ENCODE results near the gene ALOX5.

The ALOX5 gene

DNA sequence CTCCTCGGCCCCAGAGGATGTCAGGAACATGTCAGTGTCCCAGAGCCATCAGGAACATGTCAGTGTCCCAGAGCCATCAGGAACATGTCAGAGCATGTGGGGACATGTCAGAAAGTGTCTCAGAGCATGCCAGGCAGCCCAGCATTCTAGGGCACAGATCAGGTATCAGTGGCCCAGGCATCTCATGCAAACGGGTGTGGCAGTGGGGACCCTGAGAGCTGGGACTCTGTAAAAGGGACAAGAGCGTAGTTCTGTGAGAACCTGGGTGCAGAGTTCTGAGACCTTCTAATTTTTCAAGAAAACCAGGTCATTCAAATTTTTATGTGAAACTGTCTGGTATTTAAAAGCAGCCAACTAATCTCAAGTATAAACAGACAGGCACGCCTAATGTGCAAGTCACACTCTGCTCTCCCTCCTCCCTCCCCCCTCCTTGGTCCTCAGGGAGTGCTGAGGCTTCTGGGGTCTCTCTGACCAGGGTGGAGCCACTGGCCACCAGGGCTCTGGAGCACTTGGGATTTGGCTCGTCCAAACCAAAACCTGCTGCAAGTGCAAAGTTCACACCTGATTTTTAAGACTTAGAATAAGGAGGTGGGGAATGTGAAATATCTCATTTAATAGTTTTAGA lies 64.6 kb downstream of the ALOX5 start:
- H3K36me3 ChIP-seq (ENCODE audit: control insufficient read depth, insufficient read depth, low read length), result no peaks in the 10 kb centered on the region
- H3K27me3 ChIP-seq (ENCODE audit: control insufficient read depth, insufficient read depth, low read length), result no peaks in the 10 kb centered on the region
- H3K27ac ChIP-seq (ENCODE audit: low read depth, low read length), result no peak overlapping the region
- H3K4me3 ChIP-seq (ENCODE audit: low read length), result no peak overlapping the region
- no peak overlapping the region for H3K9ac ChIP-seq (ENCODE audit: low read length)
- H3K4me1 ChIP-seq (ENCODE audit: control insufficient read depth, insufficient read depth, low read length), result no peaks in the 10 kb centered on the region

DNA sequence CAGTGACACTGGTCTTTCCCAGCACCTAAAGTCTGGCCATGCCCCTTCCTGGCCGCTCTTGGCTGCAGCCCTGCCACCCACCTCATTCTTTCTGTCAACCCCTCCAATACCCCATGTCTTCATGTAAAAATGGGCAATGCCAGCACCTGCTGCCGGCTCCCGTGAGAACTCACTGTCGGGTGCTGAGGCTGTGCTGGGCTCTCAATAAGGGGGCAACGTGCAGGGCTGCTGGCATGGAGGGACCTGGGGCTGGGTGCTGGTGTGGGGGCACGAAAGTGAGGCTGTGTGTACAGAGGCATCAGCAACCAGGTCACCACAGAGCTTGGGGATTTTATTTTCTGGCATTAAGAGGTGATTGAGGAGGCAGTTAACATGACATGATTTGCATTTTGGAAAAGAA lies 65.3 kb downstream of the ALOX5 start:
- H3K27me3 ChIP-seq (ENCODE audit: control insufficient read depth, insufficient read depth, low read length), result no peaks in the 10 kb centered on the region
- H3K9ac ChIP-seq (ENCODE audit: low read length), result no peak overlapping the region
- H3K4me3 ChIP-seq (ENCODE audit: low read length), result no peak overlapping the region
- H3K4me1 ChIP-seq (ENCODE audit: control insufficient read depth, insufficient read depth, low read length), result no peaks in the 10 kb centered on the region
- H3K27ac ChIP-seq (ENCODE audit: low read depth, low read length), result no peak overlapping the region
- H3K36me3 ChIP-seq (ENCODE audit: control insufficient read depth, insufficient read depth, low read length), result no peaks in the 10 kb centered on the region

DNA sequence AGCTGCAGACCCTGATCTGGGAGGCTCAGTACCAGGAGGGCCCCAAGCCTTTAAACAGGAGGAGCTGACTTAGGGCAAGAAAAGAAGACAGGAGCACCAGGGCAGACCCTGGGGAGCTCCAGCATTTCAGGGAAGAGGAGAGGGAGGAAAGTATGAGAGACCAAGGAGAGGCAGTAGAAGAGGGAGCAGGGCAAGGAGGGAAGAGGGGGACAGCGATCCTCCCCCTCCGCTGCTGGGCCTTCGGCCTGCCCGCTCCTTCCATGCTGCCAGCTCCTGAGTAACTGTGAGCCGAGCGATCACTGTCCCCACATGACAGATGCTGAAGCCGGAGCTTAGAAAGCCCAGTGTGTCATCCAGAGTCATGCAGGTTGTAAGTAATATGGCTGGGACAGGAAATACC lies 65.9 kb downstream of the ALOX5 start:
- H3K36me3 ChIP-seq (ENCODE audit: control insufficient read depth, insufficient read depth, low read length), result no peaks in the 10 kb centered on the region

DNA sequence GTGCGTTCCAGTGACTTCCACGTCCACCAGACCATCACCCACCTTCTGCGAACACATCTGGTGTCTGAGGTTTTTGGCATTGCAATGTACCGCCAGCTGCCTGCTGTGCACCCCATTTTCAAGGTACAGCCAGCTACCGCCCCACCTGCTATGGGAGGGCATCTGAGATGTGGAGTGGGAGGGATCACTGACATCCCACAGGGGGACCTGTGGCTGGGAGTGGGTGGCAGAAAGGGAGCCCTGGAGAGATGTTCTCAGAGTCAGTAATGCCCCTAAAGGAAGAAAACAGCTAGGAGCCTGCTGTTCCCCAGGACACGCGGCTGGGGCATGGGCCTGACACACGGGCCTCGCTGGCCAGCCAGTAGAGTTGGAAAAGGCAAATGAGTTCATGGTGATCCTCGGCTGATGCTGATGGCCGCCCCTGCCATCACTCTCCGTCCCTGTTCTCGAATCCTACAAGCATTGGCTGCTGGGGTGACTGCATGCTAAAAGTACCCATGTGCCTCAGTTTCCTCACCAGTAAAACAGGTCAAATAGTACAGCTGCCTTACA lies 66.6 kb downstream of the ALOX5 start:
- no peaks in the 10 kb centered on the region for H3K4me1 ChIP-seq (ENCODE audit: control insufficient read depth, insufficient read depth, low read length)
- no peaks in the 10 kb centered on the region for H3K27me3 ChIP-seq (ENCODE audit: control insufficient read depth, insufficient read depth, low read length)
- no peak overlapping the region for H3K4me3 ChIP-seq (ENCODE audit: low read length)
- H3K36me3 ChIP-seq (ENCODE audit: control insufficient read depth, insufficient read depth, low read length), result no peaks in the 10 kb centered on the region
- no peak overlapping the region for H3K9ac ChIP-seq (ENCODE audit: low read length)
- no peak overlapping the region for H3K27ac ChIP-seq (ENCODE audit: low read depth, low read length)

More for the DNA sequence above, 65.9 kb downstream of the ALOX5 start:
- Histone ChIP-seq H3K27ac (ENCODE audit: low read depth, low read length) (no peak overlapping the region), H3K4me3 (ENCODE audit: low read length) (no peak overlapping the region), H3K4me1 (ENCODE audit: control insufficient read depth, insufficient read depth, low read length) (no peaks in the 10 kb centered on the region), H3K9ac (ENCODE audit: low read length) (no peak overlapping the region), H3K27me3 (ENCODE audit: control insufficient read depth, insufficient read depth, low read length) (no peaks in the 10 kb centered on the region)

DNA sequence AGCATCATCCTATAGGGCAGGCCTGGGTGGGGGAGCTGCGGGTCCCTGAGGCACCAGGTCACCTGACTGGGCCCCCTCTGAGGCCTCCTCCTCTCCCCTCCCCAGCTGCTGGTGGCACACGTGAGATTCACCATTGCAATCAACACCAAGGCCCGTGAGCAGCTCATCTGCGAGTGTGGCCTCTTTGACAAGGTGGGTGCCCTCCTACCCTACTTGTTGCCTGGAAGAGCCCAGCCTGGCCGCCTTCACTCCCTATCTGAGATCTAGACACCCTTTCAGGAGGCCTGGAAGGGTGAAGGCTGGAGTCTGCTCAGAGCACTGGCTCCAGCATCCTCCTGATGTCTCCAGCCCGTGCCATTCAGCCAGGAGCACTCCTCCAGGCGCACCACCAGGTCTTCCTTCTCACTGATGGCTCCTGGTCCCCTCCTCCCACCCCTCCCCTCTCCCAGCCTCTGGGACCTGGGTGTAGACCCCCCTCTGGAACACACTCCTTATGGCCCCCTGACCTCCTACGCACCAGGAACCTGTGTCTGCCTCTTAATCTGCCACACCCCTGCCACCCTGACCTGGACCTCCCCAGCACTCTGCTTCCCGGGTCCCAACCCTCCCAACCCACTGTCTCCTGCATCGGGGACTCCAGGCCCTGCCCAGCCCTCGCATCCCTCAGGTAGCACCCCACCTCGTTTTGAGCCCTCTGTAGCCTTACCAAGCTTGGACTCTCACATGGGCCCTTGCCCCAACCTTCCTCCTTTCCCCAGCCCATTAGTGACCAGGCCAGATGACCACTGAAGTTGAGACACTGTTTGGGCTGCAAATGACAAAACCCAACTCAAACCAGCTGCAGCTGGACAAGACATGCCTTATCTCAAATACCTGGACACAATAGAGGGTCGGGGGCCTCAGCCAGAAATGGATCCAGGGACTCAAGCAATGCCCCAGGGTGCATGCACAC lies 67.5 kb downstream of the ALOX5 start:
- H3K4me1 ChIP-seq (ENCODE audit: control insufficient read depth, insufficient read depth, low read length), result no peaks in the 10 kb centered on the region
- no peaks in the 10 kb centered on the region for H3K36me3 ChIP-seq (ENCODE audit: control insufficient read depth, insufficient read depth, low read length)
- no peak overlapping the region for H3K4me3 ChIP-seq (ENCODE audit: low read length)
- no peak overlapping the region for H3K27ac ChIP-seq (ENCODE audit: low read depth, low read length)
- H3K9ac ChIP-seq (ENCODE audit: low read length), result no peak overlapping the region
- H3K27me3 ChIP-seq (ENCODE audit: control insufficient read depth, insufficient read depth, low read length), result no peaks in the 10 kb centered on the region

DNA sequence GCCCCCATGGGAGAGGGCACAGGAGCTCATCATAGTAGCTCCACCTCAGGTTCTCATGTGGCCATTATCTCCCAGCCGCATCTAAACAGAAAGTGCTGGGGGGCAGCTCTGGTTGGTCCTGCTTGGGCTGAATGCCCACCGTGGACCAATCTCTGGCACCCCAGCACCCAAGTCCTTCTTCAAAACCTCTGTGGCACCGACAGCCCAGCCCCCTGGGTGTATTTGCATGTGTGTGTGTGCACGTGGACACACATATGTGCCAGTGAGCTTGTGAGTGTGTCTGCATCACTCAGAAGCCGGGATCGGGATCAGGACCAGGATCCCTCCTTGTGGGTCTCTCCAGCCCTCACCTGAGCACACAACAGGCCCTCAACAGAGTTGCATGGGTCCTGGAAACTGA lies 68.2 kb downstream of the ALOX5 start:
- Histone ChIP-seq H3K9ac (ENCODE audit: low read length) (no peak overlapping the region), H3K36me3 (ENCODE audit: control insufficient read depth, insufficient read depth, low read length) (no peaks in the 10 kb centered on the region), H3K27ac (ENCODE audit: low read depth, low read length) (no peak overlapping the region), H3K4me3 (ENCODE audit: low read length) (no peak overlapping the region), H3K27me3 (ENCODE audit: control insufficient read depth, insufficient read depth, low read length) (no peaks in the 10 kb centered on the region), H3K4me1 (ENCODE audit: control insufficient read depth, insufficient read depth, low read length) (no peaks in the 10 kb centered on the region)

DNA sequence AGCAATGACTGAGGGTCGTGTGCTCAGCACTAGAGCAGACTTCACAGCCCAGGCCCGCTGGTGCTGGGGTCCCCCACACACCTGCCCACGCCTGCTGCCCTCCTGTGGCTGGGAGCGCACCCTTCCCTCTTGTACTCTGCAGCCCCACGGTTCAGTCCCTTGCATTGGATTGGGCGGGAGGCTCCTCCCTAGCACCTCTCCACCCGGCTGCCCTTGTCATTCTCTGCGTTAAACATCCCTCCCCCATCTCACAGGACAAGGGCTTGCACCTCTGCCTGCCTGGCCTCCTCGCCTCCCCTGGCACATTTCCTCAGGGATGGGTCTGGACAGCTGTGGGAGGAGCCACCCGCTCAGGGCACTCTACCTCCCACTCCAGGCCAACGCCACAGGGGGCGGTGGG lies 68.6 kb downstream of the ALOX5 start:
- H3K4me3 ChIP-seq (ENCODE audit: low read length), result no peak overlapping the region

DNA sequence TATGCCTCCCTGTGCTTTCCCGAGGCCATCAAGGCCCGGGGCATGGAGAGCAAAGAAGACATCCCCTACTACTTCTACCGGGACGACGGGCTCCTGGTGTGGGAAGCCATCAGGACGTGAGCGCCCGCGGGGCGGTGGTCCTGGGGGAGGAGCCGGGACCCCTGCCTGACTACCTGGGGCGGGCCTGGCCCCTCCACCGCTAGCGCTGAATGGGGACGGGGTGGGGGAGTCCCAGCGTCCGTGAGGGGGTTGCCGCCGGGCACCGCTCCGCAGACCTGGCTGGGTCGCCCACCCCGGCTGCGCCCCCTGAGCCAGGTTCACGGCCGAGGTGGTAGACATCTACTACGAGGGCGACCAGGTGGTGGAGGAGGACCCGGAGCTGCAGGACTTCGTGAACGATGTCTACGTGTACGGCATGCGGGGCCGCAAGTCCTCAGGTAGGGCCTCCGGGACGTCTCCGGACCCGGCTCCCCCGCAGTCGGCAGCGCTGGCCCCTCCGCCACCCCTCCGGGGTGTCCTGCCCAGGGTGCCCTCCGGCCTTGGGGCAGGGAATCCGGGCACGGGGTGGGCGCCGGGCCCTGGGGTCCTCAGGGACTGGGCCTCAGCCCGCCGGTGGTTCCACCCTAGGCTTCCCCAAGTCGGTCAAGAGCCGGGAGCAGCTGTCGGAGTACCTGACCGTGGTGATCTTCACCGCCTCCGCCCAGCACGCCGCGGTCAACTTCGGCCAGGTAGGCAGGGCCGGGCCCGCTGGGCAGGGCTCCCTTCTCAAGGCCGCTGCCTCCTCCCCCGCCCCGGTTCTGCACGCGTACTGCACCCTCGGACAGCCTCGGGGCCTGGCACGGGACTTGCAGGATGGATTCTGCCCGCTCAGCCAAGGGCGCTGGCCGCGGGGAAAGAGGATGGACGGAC lies 69.3 kb downstream of the ALOX5 start:
- no peak overlapping the region for H3K4me3 ChIP-seq (ENCODE audit: low read length)
- H3K27ac ChIP-seq (ENCODE audit: low read depth, low read length), result no peak overlapping the region
- H3K9ac ChIP-seq (ENCODE audit: low read length), result no peak overlapping the region
- no peaks in the 10 kb centered on the region for H3K27me3 ChIP-seq (ENCODE audit: control insufficient read depth, insufficient read depth, low read length)
- H3K36me3 ChIP-seq (ENCODE audit: control insufficient read depth, insufficient read depth, low read length), result no peaks in the 10 kb centered on the region
- H3K4me1 ChIP-seq (ENCODE audit: control insufficient read depth, insufficient read depth, low read length), result no peaks in the 10 kb centered on the region

More for the DNA sequence above, 68.6 kb downstream of the ALOX5 start:
- no peak overlapping the region for H3K9ac ChIP-seq (ENCODE audit: low read length)
- no peak overlapping the region for H3K27ac ChIP-seq (ENCODE audit: low read depth, low read length)
- H3K4me1 ChIP-seq (ENCODE audit: control insufficient read depth, insufficient read depth, low read length), result no peaks in the 10 kb centered on the region
- no peaks in the 10 kb centered on the region for H3K27me3 ChIP-seq (ENCODE audit: control insufficient read depth, insufficient read depth, low read length)
- no peaks in the 10 kb centered on the region for H3K36me3 ChIP-seq (ENCODE audit: control insufficient read depth, insufficient read depth, low read length)

DNA sequence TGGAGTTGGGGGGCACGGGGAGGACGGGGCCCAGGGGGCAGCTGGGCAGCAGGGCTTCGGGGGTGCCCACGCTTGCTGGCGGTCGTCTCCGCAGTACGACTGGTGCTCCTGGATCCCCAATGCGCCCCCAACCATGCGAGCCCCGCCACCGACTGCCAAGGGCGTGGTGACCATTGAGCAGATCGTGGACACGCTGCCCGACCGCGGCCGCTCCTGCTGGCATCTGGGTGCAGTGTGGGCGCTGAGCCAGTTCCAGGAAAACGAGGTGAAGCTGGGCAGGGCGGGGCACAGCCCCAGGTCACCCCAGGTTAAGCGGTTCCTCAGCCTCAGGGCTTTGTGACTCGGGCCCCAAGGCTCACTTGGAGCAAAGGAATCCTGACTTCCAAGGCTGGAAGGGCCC lies 70.0 kb downstream of the ALOX5 start:
- no peak overlapping the region for H3K4me3 ChIP-seq (ENCODE audit: low read length)
- no peaks in the 10 kb centered on the region for H3K27me3 ChIP-seq (ENCODE audit: control insufficient read depth, insufficient read depth, low read length)
- H3K9ac ChIP-seq (ENCODE audit: low read length), result no peak overlapping the region
- no peak overlapping the region for H3K27ac ChIP-seq (ENCODE audit: low read depth, low read length)
- no peaks in the 10 kb centered on the region for H3K4me1 ChIP-seq (ENCODE audit: control insufficient read depth, insufficient read depth, low read length)
- H3K36me3 ChIP-seq (ENCODE audit: control insufficient read depth, insufficient read depth, low read length), result no peaks in the 10 kb centered on the region

DNA sequence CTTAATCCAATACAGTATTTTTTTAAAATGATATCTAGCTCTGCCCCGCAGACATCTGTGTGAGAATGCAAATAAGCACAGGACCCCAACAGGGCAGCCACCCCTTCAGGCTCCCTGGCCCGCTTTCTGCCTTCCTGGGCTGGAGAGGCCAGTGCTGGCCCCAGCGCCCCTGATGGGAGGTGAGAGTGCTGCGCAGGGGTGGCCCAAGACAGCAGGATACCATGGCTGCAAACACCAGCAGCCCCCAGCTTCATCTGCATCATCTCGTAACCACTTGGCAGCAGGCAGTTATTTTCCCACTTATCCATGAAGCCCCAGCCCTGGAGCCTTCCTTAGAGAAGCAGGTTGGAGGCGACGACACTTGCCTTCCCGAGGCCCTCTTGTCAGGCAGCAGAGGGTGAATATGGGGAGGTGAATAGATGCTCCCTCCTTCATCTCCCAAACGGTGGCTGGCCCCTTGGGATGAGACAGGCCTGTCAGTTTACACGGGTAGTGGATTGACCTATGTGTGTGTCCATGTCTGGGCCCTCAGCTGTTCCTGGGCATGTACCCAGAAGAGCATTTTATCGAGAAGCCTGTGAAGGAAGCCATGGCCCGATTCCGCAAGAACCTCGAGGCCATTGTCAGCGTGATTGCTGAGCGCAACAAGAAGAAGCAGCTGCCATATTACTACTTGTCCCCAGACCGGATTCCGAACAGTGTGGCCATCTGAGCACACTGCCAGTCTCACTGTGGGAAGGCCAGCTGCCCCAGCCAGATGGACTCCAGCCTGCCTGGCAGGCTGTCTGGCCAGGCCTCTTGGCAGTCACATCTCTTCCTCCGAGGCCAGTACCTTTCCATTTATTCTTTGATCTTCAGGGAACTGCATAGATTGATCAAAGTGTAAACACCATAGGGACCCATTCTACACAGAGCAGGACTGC lies 71.2 kb downstream of the ALOX5 start:
- no peaks in the 10 kb centered on the region for H3K36me3 ChIP-seq (ENCODE audit: control insufficient read depth, insufficient read depth, low read length)
- no peaks in the 10 kb centered on the region for H3K27me3 ChIP-seq (ENCODE audit: control insufficient read depth, insufficient read depth, low read length)
- H3K27ac ChIP-seq (ENCODE audit: low read depth, low read length), result no peak overlapping the region
- H3K4me1 ChIP-seq (ENCODE audit: control insufficient read depth, insufficient read depth, low read length), result no peaks in the 10 kb centered on the region
- H3K4me3 ChIP-seq (ENCODE audit: low read length), result no peak overlapping the region
- H3K9ac ChIP-seq (ENCODE audit: low read length), result no peak overlapping the region

DNA sequence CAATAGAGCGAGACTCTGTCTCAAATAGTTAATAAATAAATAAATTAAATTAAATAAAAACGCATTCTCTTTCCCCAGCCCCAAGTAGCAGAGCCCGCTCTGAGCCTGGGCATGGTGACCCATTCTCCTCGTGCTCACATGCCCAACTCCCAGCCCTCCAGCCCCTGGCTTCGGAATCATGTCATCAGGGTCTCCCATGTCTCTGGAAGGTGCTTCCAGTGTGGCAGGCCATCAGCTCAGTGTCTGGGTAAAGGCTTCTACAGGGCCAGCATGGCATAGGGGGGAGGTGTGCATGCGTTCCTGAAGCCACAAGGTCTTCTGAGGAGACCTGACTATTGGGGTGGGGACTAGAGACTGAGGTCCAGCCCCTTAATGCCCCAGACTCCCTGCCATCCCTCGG lies 72.8 kb downstream of the ALOX5 start:
- Histone ChIP-seq H3K27me3 (ENCODE audit: control insufficient read depth, insufficient read depth, low read length) (no peaks in the 10 kb centered on the region), H3K27ac (ENCODE audit: low read depth, low read length) (no peak overlapping the region), H3K36me3 (ENCODE audit: control insufficient read depth, insufficient read depth, low read length) (no peaks in the 10 kb centered on the region), H3K4me1 (ENCODE audit: control insufficient read depth, insufficient read depth, low read length) (no peaks in the 10 kb centered on the region), H3K9ac (ENCODE audit: low read length) (no peak overlapping the region), H3K4me3 (ENCODE audit: low read length) (no peak overlapping the region)
